Mesenchymal stem cell (in vitro differentiated cells and primary cell): ENCODE results near the gene TEAD1.

Experiments used
- DNase-seq: peaks from one replicate; pipeline ENCODE4 v3.0.0-alpha.2; 2013
- H2AFZ ChIP-seq: one replicate; pipeline ENCODE4 v1.6.1; 2013; ENCODE audit warnings: low read depth, mild to moderate bottlenecking, control low read depth, inconsistent platforms, low read length, moderate library complexity
- H2AK5ac ChIP-seq: 2 replicates; pipeline ENCODE4 v1.6.1; 2013; ENCODE audit warnings: low read length, moderate library complexity, mild to moderate bottlenecking, inconsistent platforms; ENCODE audit not compliant: severe bottlenecking
- H2BK120ac ChIP-seq: one replicate; pipeline ENCODE4 v1.6.1; 2013; ENCODE audit warnings: low read depth, mild to moderate bottlenecking, inconsistent platforms, low read length, moderate library complexity
- H2BK12ac ChIP-seq, 2 experiments: one replicate each; pipeline ENCODE4 v1.6.1; 2013; ENCODE audit warnings: inconsistent platforms in 2 of 2, low read length in 2 of 2, mild to moderate bottlenecking in 2 of 2, moderate library complexity in 2 of 2, control low read depth in 1 of 2
- H2BK15ac ChIP-seq: one replicate; pipeline ENCODE4 v1.6.1; 2013; ENCODE audit warnings: mild to moderate bottlenecking, low read depth, inconsistent platforms; ENCODE audit not compliant: poor library complexity, severe bottlenecking
- H2BK5ac ChIP-seq: 2 replicates; pipeline ENCODE4 v1.6.1; 2013; ENCODE audit warnings: low read depth, mild to moderate bottlenecking, low read length, control low read depth, inconsistent platforms; ENCODE audit not compliant: poor library complexity, severe bottlenecking
- H3K14ac ChIP-seq, 2 experiments: one replicate each; pipeline ENCODE4 v1.6.1; 2013; ENCODE audit warnings: inconsistent platforms in 2 of 2, low read length in 2 of 2, control low read depth in 1 of 2, mild to moderate bottlenecking in 1 of 2, moderate library complexity in 1 of 2
- H3K18ac ChIP-seq, 2 experiments: one replicate each; pipeline ENCODE4 v1.6.1; 2013; ENCODE audit warnings: inconsistent platforms in 2 of 2, low read length in 2 of 2, control low read depth in 1 of 2, low read depth in 1 of 2, mild to moderate bottlenecking in 1 of 2
- H3K23ac ChIP-seq, 2 experiments: one replicate each; pipeline ENCODE4 v1.6.1; 2013; ENCODE audit warnings: inconsistent platforms in 2 of 2, low read length in 2 of 2, mild to moderate bottlenecking in 2 of 2, moderate library complexity in 2 of 2, control low read depth in 1 of 2
- H3K27ac ChIP-seq: 2 replicates; pipeline ENCODE4 v1.5.1; 2013; ENCODE audit warnings: mild to moderate bottlenecking, moderate library complexity, low read length, control low read depth, inconsistent platforms; ENCODE audit not compliant: poor library complexity, severe bottlenecking
- H3K27me3 ChIP-seq, 2 experiments: 2 replicates each; pipeline versions ENCODE4 v1.6.1 to v1.7.0; 2013; ENCODE audit warnings: low read length in 2 of 2, mild to moderate bottlenecking in 2 of 2, moderate library complexity in 2 of 2, control low read depth in 1 of 2, inconsistent platforms in 1 of 2; ENCODE audit not compliant: control insufficient read depth in 1 of 2, insufficient read depth in 1 of 2
- H3K36me3 ChIP-seq, 2 experiments: 2 replicates each; pipeline versions ENCODE4 v1.6.1 to v1.7.0; 2013; ENCODE audit warnings: low read length in 2 of 2, control low read depth in 1 of 2, inconsistent platforms in 1 of 2, low read depth in 1 of 2, mild to moderate bottlenecking in 1 of 2; ENCODE audit not compliant: insufficient read depth in 2 of 2, control insufficient read depth in 1 of 2
- H3K4ac ChIP-seq, 2 experiments: one replicate each; pipeline ENCODE4 v1.6.1; 2013; ENCODE audit warnings: inconsistent platforms in 2 of 2, low read length in 2 of 2, mild to moderate bottlenecking in 2 of 2, moderate library complexity in 2 of 2, control low read depth in 1 of 2, low read depth in 1 of 2
- H3K4me1 ChIP-seq: 2 replicates; pipeline ENCODE4 v1.6.1; 2013; ENCODE audit warnings: low read depth, low read length, control low read depth; ENCODE audit not compliant: control insufficient read depth, insufficient read depth
- H3K4me2 ChIP-seq: 2 replicates; pipeline ENCODE4 v1.6.1; 2013; ENCODE audit warnings: low read length, mild to moderate bottlenecking, inconsistent platforms; ENCODE audit not compliant: poor library complexity, severe bottlenecking
- H3K4me3 ChIP-seq, 2 experiments: 2 replicates each; pipeline versions ENCODE4 v1.5.1 to v1.7.0; 2013; ENCODE audit warnings: low read length in 2 of 2, mild to moderate bottlenecking in 2 of 2, control low read depth in 1 of 2, low read depth in 1 of 2; ENCODE audit not compliant: insufficient read depth in 1 of 2
- H3K79me1 ChIP-seq: replicated peaks from 2 replicates; pipeline ENCODE4 v1.6.1; 2013; ENCODE audit warnings: mild to moderate bottlenecking, control low read depth, low read length, inconsistent platforms; ENCODE audit not compliant: poor library complexity, severe bottlenecking
- H3K9ac ChIP-seq: 2 replicates; pipeline ENCODE4 v1.7.0; 2013; ENCODE audit warnings: mild to moderate bottlenecking, low read length, moderate library complexity
- H3K9me3 ChIP-seq: 2 replicates; pipeline ENCODE4 v1.7.0; 2013; ENCODE audit warnings: mild to moderate bottlenecking, low read length; ENCODE audit not compliant: control insufficient read depth
- H4K8ac ChIP-seq: one replicate; pipeline ENCODE4 v1.6.1; 2013; ENCODE audit warnings: inconsistent platforms, mild to moderate bottlenecking, low read length, moderate library complexity
- H4K91ac ChIP-seq: one replicate; pipeline ENCODE4 v1.6.1; 2013; ENCODE audit warnings: mild to moderate bottlenecking, low read length, inconsistent platforms
- WGBS: methylation state at CpG from one replicate; pipeline ENCODE4 v1.1.7; 2013; ENCODE audit warnings: mixed read lengths; 5-methylcytosine and 5-hydroxymethylcytosine counted together

TEAD1 gene

DNA sequence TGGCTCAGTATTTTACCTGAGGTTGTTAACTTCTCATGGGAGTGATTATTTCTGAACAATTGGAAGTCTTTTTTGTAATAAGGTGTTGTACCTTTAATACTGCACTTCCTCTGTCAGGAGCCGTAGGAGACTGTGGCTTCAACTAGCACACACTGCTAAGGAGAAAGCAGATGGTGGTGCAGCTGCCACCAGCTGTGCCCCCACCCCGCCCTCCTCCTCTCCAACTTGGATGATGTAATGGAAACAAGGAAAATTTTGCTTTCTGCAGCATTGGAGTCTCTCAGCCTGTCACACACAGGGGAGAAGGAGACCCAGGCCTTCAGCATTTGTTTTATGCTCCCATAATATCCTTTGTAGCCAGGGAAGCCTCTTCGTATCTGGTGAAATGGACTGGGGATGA is 91.2 kb downstream of the TEAD1 start:
- no peak overlapping the region for H2AK5ac ChIP-seq
- no peak overlapping the region for H3K14ac ChIP-seq
- H2BK12ac ChIP-seq = no peak overlapping the region
- H3K79me1 ChIP-seq = peaks cover 19% of the 10 kb centered on the region
- no peak overlapping the region for H4K8ac ChIP-seq
- H3K27me3 ChIP-seq = no peaks in the 10 kb centered on the region
- H3K9me3 ChIP-seq = no peaks in the 10 kb centered on the region
- WGBS = 60% methylated on average over 2 of the region's 3 CpGs
- DNase-seq = peak; percentile 74
- no peak overlapping the region for H2AFZ ChIP-seq
- no peak overlapping the region for H2BK5ac ChIP-seq
- no peak overlapping the region for H4K91ac ChIP-seq
- H3K36me3 ChIP-seq = peaks cover 8 to 38% of the 10 kb centered on the region in 2 experiments
- no peak overlapping the region for H2BK15ac ChIP-seq
- peaks cover 15% of the 10 kb centered on the region for H3K4me1 ChIP-seq
- H3K23ac ChIP-seq = no peak overlapping the region
- no peak overlapping the region for H2BK120ac ChIP-seq
- H3K4me3 ChIP-seq = no peak overlapping the region
- H3K4me2 ChIP-seq = no peak overlapping the region
- H3K27ac ChIP-seq = peak overlapping the region; percentile 64
- no peak overlapping the region for H3K18ac ChIP-seq
- H3K4ac ChIP-seq = no peak overlapping the region
- no peak overlapping the region for H3K9ac ChIP-seq

GRCh38 chr11:12767027-12767426 is 92.8 kb downstream of the TEAD1 start:
- H4K91ac ChIP-seq = peak overlapping the region; percentile 45

GRCh38 chr11:12767577-12767976 is 93.4 kb downstream of the TEAD1 start:
- WGBS = 89% methylated on average over 5 of the region's 5 CpGs

More at GRCh38 chr11:12767027-12767426, 92.8 kb downstream of the TEAD1 start:
- H3K4me2 ChIP-seq = no peak overlapping the region
- peak overlapping the region in 1 of 2 experiments; percentile 38 for H3K4ac ChIP-seq
- no peak overlapping the region for H2AK5ac ChIP-seq
- no peak for DNase-seq
- H2BK5ac ChIP-seq = no peak overlapping the region
- H2BK12ac ChIP-seq = peak overlapping the region; percentile 33 to 75
- peak overlapping the region; percentile 62 for H4K8ac ChIP-seq
- no peak overlapping the region for H2AFZ ChIP-seq
- no peak overlapping the region for H3K14ac ChIP-seq
- H3K18ac ChIP-seq = no peak overlapping the region
- no peak overlapping the region for H3K9ac ChIP-seq
- H3K36me3 ChIP-seq = peaks cover 8 to 38% of the 10 kb centered on the region in 2 experiments
- peaks cover 16% of the 10 kb centered on the region for H3K79me1 ChIP-seq
- no peak overlapping the region for H2BK120ac ChIP-seq
- H3K27ac ChIP-seq = no peak overlapping the region
- WGBS = 83% methylated on average over 3 of the region's 3 CpGs
- no peaks in the 10 kb centered on the region for H3K27me3 ChIP-seq
- no peaks in the 10 kb centered on the region for H3K9me3 ChIP-seq
- no peak overlapping the region for H3K4me3 ChIP-seq
- H3K23ac ChIP-seq = no peak overlapping the region
- H2BK15ac ChIP-seq = peak overlapping the region; percentile 38
- H3K4me1 ChIP-seq = peaks cover 17% of the 10 kb centered on the region

DNA sequence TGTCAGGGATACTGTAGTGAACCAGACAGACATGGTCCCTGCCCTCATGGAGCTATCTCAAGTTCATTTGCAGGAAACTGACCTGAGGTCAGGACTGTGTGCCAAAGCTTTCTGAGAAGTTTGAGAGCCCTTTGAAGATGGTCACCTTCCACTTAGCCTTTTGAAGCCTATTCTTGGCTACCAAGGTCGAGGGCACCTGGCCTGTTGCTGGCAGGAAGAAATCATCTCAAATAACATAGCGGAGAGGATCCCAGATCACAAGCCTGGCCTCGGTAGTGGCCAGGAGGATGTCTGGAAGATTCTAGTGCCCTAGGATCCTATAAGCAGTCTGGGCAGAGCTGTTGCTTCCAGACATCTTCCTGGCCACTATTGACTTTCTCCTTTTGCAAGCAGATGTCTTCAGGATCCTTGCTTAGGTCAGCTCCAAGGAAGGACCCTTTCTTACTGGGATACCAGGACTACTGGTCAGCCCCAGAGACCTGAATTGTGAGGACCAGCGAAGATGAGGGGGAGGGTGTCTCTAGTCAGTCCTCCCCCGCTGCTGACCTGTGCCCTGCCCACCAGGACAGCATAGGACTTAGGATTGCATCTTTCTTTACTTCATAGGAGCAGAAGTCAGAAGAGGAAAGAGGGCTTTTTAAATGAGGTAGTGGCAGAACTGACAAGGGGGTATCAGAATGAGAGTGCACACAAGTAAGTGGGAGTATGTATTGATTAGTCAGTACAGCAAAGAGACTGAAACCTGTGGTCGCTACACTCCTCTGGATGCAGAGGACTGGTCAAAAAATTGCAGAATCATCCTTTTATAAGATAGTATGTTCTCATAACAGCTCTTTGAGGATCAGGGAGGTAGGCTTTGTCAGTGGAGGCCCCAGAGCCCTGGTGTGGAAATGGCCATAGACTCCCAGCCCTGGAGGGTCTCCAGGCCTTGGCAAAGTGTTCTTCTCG is 94.8 kb downstream of the TEAD1 start:
- H2AK5ac ChIP-seq = peak overlapping the region; percentile 69
- peaks cover 15% of the 10 kb centered on the region for H3K79me1 ChIP-seq
- H2BK5ac ChIP-seq = no peak overlapping the region
- no peak overlapping the region for H2BK120ac ChIP-seq
- H2AFZ ChIP-seq = no peak overlapping the region
- WGBS = 87% methylated on average over 6 of the region's 7 CpGs
- H3K23ac ChIP-seq = peak overlapping the region in 1 of 2 experiments; percentile 66
- peak overlapping the region; percentile 24 to 76 for H3K18ac ChIP-seq
- no peaks in the 10 kb centered on the region for H3K27me3 ChIP-seq
- H4K91ac ChIP-seq = peak overlapping the region; percentile 30
- no peak overlapping the region for H3K4me2 ChIP-seq
- H3K14ac ChIP-seq = peak overlapping the region in 1 of 2 experiments; percentile 44
- no peak for DNase-seq
- peaks cover 8 to 47% of the 10 kb centered on the region in 2 experiments for H3K36me3 ChIP-seq
- H2BK15ac ChIP-seq = no peak overlapping the region
- H2BK12ac ChIP-seq = peak overlapping the region; percentile 31 to 79
- peaks cover 18% of the 10 kb centered on the region for H3K4me1 ChIP-seq
- no peak overlapping the region for H3K4me3 ChIP-seq
- H4K8ac ChIP-seq = peak overlapping the region; percentile 15
- H3K9me3 ChIP-seq = no peaks in the 10 kb centered on the region
- peak overlapping the region in 1 of 2 experiments; percentile 49 for H3K4ac ChIP-seq
- peak overlapping the region; percentile 80 for H3K27ac ChIP-seq
- peak overlapping the region; percentile 22 for H3K9ac ChIP-seq

More at GRCh38 chr11:12767577-12767976, 93.4 kb downstream of the TEAD1 start:
- Histone ChIP-seq H2BK120ac (no peak overlapping the region), H3K18ac (peak overlapping the region in 1 of 2 experiments; percentile 54), H3K4me1 (peaks cover 17% of the 10 kb centered on the region), H3K27ac (no peak overlapping the region), H3K9me3 (no peaks in the 10 kb centered on the region), H4K8ac (no peak overlapping the region), H3K79me1 (peaks cover 16% of the 10 kb centered on the region), H3K36me3 (peaks cover 8 to 39% of the 10 kb centered on the region in 2 experiments), H3K9ac (no peak overlapping the region), H3K14ac (no peak overlapping the region), H2BK5ac (no peak overlapping the region), H3K4ac (no peak overlapping the region), H2BK12ac (no peak overlapping the region), H3K4me2 (no peak overlapping the region), H3K4me3 (no peak overlapping the region), H2AFZ (no peak overlapping the region), H3K23ac (no peak overlapping the region), H2BK15ac (no peak overlapping the region), H3K27me3 (no peaks in the 10 kb centered on the region), H2AK5ac (peak overlapping the region; percentile 20), H4K91ac (no peak overlapping the region)
- DNase-seq = no peak
